GM12801 (cell line): ENCODE measurements around the gene ADAM8.

Experiments
- TF ChIP-seq, protein P1 (sequence below): IDR thresholded peaks from one replicate; pipeline ENCODE4 v1.5.1; 2011; ENCODE audit warnings: control low read depth; ENCODE audit not compliant: insufficient read length; ENCODE audit errors: extremely low read depth

Gene ADAM8

DNA sequence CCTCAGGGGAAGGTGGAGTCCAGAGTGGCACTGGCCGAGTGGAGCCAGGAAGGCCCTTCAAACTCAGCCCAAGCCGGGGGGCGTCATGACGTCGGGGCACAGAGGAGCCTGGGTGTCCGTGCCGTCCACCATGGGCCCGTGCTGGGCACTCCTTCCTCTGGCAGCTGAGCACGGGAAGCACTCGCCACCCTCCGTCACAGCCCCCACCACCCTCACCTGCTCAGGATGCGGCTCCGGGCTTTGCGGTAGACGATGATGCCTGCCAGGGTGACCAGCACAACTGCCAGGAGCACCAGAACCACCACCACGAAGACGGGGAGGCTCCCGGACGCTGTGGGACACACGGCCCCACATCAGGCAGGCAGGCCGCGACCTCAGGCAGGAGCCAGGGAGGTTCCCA lies 8.1 kb downstream of the ADAM8 start:
- TF ChIP-seq, protein P1, sequence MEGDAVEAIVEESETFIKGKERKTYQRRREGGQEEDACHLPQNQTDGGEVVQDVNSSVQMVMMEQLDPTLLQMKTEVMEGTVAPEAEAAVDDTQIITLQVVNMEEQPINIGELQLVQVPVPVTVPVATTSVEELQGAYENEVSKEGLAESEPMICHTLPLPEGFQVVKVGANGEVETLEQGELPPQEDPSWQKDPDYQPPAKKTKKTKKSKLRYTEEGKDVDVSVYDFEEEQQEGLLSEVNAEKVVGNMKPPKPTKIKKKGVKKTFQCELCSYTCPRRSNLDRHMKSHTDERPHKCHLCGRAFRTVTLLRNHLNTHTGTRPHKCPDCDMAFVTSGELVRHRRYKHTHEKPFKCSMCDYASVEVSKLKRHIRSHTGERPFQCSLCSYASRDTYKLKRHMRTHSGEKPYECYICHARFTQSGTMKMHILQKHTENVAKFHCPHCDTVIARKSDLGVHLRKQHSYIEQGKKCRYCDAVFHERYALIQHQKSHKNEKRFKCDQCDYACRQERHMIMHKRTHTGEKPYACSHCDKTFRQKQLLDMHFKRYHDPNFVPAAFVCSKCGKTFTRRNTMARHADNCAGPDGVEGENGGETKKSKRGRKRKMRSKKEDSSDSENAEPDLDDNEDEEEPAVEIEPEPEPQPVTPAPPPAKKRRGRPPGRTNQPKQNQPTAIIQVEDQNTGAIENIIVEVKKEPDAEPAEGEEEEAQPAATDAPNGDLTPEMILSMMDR, result no peak

DNA sequence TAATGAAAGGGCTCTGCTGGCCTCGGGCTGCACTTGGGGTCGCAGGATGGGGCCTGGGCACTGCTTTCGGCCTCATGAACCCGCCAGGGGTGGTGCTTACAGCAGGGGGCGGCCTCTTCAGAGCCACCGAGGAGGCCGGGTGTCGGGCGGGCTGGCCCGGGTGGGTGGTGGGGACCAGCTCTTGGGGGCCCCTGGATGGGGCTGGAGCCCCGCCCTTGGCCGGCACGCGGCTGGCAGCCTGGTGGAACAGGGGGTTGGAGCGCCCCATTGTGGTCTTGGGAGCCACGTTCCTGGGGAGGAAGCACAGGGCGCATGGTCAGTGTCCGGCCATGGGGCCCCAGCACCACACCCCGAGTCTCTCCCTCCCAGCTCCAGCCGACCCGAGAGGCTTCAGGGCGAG lies 8.8 kb downstream of the ADAM8 start:
- TF ChIP-seq, protein P1, result no peak

DNA sequence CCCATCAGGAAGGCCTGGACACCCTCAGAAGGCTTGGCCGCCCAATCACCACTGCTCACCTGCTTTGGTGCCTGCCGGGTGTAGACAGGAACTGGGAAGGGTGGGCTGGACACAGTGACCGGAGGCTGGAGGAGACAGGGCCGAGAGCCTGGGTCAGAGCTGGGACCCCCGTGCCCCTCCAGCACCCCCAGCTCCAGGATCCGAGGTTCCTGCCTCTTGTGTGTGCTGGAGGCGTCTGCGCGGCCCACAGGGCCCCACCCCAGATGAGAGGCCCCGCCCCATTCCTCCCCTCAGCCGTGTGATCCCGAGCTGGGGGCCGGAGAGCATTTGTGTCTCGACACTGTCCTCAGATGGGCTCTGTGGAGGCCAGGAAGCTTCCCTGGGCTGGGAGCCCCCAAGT lies 9.4 kb downstream of the ADAM8 start:
- TF ChIP-seq, protein P1, result no peak

DNA sequence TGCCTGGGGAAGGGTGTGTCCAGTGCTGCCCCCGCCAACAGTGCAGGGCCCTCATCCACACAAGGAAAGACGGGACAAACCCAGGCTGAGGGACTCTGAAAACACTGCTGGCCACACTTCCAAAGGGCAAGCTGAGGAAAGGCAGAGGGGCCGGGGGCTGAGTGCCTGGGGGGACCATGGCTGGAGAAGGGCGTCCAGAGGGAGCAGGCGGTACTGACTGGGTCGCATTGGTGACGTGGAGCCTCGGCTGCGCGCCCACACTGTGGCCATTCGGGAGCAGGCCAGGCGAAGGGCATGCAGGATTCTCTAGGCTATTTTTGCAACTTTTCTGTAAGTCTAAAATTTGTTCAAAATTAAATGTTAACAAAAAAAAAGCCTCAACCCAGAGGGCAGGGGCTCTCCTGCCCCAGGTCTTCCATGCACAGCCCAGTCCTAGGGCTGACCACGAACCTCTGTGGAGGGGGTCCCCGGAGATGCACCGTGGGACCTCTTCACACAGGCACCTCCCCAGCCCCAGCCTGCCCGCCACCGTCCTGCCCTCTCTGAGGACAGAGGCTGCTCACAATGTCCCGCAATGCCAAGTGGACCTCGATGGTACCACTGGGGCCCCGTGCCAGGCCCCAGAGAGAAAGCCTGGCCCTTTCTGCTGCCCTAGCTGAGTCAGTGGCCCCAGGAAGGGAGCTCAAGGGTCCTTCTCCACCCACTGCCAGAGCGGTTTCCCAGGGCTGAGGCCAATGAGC lies 10.4 kb downstream of the ADAM8 start:
- TF ChIP-seq, protein P1, result no peak

DNA sequence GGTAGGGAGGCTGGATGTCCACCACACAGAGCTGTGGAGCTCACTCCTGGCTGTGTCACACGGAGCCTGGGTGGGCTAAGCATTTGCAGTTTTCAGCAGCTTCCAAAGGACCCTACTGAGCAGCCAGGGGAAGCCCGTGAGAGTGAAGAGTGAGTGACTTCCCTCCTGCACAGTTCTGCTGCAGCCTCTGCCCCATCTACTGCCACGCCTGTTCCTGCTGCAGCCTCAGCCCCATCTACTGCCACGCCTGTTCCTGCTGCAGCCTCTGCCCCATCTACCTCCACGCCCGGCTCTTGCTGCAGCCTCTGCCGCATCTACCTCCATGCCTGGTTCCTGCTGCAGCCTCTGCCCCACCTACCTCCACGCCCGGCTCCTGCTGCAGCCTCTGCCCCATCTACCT lies 12.2 kb downstream of the ADAM8 start:
- TF ChIP-seq, protein P1, result no peak

DNA sequence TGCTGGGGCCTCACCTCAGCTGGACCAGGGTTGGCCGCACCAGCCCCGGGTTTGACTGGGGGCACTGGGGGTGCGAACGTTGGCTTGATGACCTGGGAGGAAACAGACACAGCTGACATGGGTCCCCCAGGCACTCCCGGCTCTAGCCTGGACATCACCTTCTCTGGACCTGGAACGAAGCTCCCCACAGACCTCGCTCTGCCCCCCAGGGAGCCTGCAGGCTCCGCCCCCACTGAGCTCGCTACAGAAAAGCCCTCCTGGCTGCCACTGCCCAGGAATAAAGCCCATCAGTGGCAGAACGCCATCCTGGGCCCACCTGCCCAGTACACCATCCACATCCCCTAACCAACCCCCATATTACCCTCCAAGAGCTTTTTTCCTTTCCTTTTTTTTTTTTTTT lies 13.0 kb downstream of the ADAM8 start:
- TF ChIP-seq, protein P1, result no peak

DNA sequence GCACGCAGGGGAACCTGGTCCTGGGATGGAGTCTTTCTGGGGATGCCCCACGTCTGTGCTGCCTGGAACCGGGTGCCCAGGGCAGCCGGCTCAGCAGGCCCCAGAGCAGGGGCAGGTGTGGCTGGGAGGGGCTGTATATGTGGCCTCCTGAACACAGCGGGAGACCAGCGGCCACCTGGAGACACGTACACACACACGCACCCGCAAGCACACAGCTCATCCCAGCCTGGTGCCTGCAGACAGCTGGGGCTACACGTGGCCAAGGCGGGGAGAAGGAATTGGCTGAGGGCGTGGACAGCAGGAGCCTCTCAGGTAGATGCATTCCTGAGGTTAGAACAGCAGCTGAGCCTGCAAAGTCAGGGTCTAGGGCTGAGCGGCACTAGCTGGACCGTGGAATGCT lies 14.0 kb downstream of the ADAM8 start:
- TF ChIP-seq, protein P1, result no peak
